Bronchial epithelial cell (primary cell): ENCODE data around the gene HOXC11. TPM values are rescaled to one million over a fixed set of nuclear protein-coding genes. Genes with fewer than 3 reads are reported as not detected.

ENCODE experiments used
- DNase-seq: peaks from one replicate; pipeline ENCODE4 v3.0.0-alpha.2; 2010; ENCODE audit warnings: low read depth
- FAIRE-seq: peaks from 2 replicates; lab custom pipeline; 2011; peaks lifted over from hg19 to GRCh38; lab: Jason Lieb, UNC
- H3K27me3 ChIP-seq: 2 replicates; pipeline ENCODE4 v1.5.1; 2011; ENCODE audit warnings: low read length; ENCODE audit not compliant: control insufficient read depth, insufficient read depth
- H3K36me3 ChIP-seq: 2 replicates; pipeline ENCODE4 v1.5.1; 2011; ENCODE audit warnings: low read length; ENCODE audit not compliant: control insufficient read depth, insufficient read depth
- H3K4me3 ChIP-seq: 2 replicates; pipeline ENCODE4 v1.5.1; 2011; ENCODE audit warnings: mild to moderate bottlenecking, low read depth, low read length, control low read depth
- CTCF ChIP-seq: IDR thresholded peaks from 2 replicates; pipeline ENCODE4 v1.5.1; 2011; ENCODE audit warnings: mild to moderate bottlenecking, moderate library complexity, low read length, control low read depth, inconsistent platforms; ENCODE audit not compliant: insufficient read depth, severe bottlenecking
- total RNA-seq: library from RNA; depleted of rRNA; stranded (reverse); fragments of >200 nt; gene quantifications from 2 replicates; pipeline ENCODE4 v1.2.1, GENCODE V29; 2014

HOXC11 gene
- total RNA-seq, 1 donor from 2014 or later = not detected

GRCh38 chr12:53941750-53942149 is 31.2 kb upstream of the HOXC11 start:
- no peak for TF ChIP-seq CTCF
- no peak for FAIRE-seq
- no peak for DNase-seq
- Histone ChIP-seq H3K4me3 (no peak overlapping the region), H3K27me3 (peaks cover 70% of the 10 kb centered on the region), H3K36me3 (no peaks in the 10 kb centered on the region)

- Histone ChIP-seq H3K36me3 (no peaks in the 10 kb centered on the region), H3K4me3 (no peak overlapping the region), H3K27me3 (peaks cover 65% of the 10 kb centered on the region)
- no peak for TF ChIP-seq CTCF
- DNase-seq = no peak
- FAIRE-seq = no peak
These were observed 30.4 kb upstream of the HOXC11 start for GRCh38 chr12:53942467-53942997.

- no peak for FAIRE-seq
- no peak for DNase-seq
- peaks cover 57% of the 10 kb centered on the region for H3K27me3 ChIP-seq
- H3K36me3 ChIP-seq = no peaks in the 10 kb centered on the region
- H3K4me3 ChIP-seq = no peak overlapping the region
- TF ChIP-seq CTCF = no peak
These were observed 28.7 kb upstream of the HOXC11 start for GRCh38 chr12:53944209-53944608.

- TF ChIP-seq CTCF = no peak
These were observed 27.7 kb upstream of the HOXC11 start for GRCh38 chr12:53944907-53945847.

GRCh38 chr12:53947743-53948142 is 25.2 kb upstream of the HOXC11 start:
- FAIRE-seq (no peak), DNase-seq (no peak)
- no peak overlapping the region for H3K4me3 ChIP-seq
- H3K27me3 ChIP-seq = peaks cover 68% of the 10 kb centered on the region
- H3K36me3 ChIP-seq = no peaks in the 10 kb centered on the region
- TF ChIP-seq CTCF = no peak

More at GRCh38 chr12:53944907-53945847, 27.7 kb upstream of the HOXC11 start:
- Histone ChIP-seq H3K36me3 (no peaks in the 10 kb centered on the region), H3K27me3 (peaks cover 62% of the 10 kb centered on the region), H3K4me3 (no peak overlapping the region)
- DNase-seq (no peak), FAIRE-seq (no peak)
